Renal cortical epithelial cell (primary cell): Measurements from ENCODE around the gene KIAA0040. TPM values are rescaled to one million over a fixed set of nuclear protein-coding genes. Genes with fewer than 3 reads are reported as not detected.

Source experiments
- total RNA-seq: library from RNA; depleted of rRNA; stranded (reverse); fragments of >200 nt; gene quantifications from 2 replicates; pipeline ENCODE4 v1.2.3, GENCODE V29; 2014

KIAA0040 gene
- total RNA-seq, 1 donor from 2014 or later, result 8.7 TPM

Other genes with a start within 250 kb of the KIAA0040 start
- gene CACYBP, start 192.8 kb downstream of the KIAA0040 start, total RNA-seq, result 118 and 251 TPM in 2 replicates
- 14.2 and 21.0 TPM in 2 replicates for gene MRPS14, start 169.4 kb downstream of the KIAA0040 start, total RNA-seq
- not detected in 2 replicates for gene TNN, start 124.9 kb downstream of the KIAA0040 start, total RNA-seq